Subcutaneous abdominal adipose tissue (tissue), 5 donors: ENCODE data around the gene SRGAP1.

Experiments used
- H3K27ac ChIP-seq: one replicate; pipeline ENCODE4 v1.7.0; 2013; ENCODE audit warnings: low read depth, mild to moderate bottlenecking, inconsistent platforms, low read length, moderate library complexity
- H3K27me3 ChIP-seq, 5 donors: one replicate each; pipeline ENCODE4 v1.7.0; 2013; ENCODE audit warnings: low read length in 5 of 5, inconsistent platforms in 1 of 5; ENCODE audit not compliant: control insufficient read depth in 5 of 5, insufficient read depth in 4 of 5
- H3K36me3 ChIP-seq, 5 donors: one replicate each; pipeline ENCODE4 v1.7.0; 2013; ENCODE audit warnings: low read length in 5 of 5; ENCODE audit not compliant: control insufficient read depth in 5 of 5, insufficient read depth in 5 of 5
- H3K4me1 ChIP-seq, 5 donors: one replicate each; pipeline ENCODE4 v1.7.0; 2013; ENCODE audit warnings: low read length in 5 of 5, mild to moderate bottlenecking in 3 of 5, moderate library complexity in 1 of 5; ENCODE audit not compliant: control insufficient read depth in 5 of 5, insufficient read depth in 5 of 5
- H3K4me3 ChIP-seq, 5 donors: one replicate each; pipeline ENCODE4 v1.7.0; 2013; ENCODE audit warnings: low read length in 5 of 5, low read depth in 1 of 5
- H3K9ac ChIP-seq, 5 donors: one replicate each; pipeline ENCODE4 v1.7.0; 2013; ENCODE audit warnings: low read length in 5 of 5, mild to moderate bottlenecking in 4 of 5, moderate library complexity in 3 of 5
- H3K9me3 ChIP-seq, 5 donors: one replicate each; pipeline ENCODE4 v1.7.0; 2013; ENCODE audit warnings: low read length in 5 of 5; ENCODE audit not compliant: control insufficient read depth in 5 of 5
- donor health status: healthy.
- donor health status: healthy.
- donor health status: healthy.
- donor health status: healthy.
- donor health status: healthy.

The SRGAP1 gene

GRCh38 chr12:64042911-64043310 lies 198.4 kb downstream of the SRGAP1 start:
- peak overlapping the region in 2 of 5 donors; percentile 6 to 35 for H3K4me3 ChIP-seq
- H3K9ac ChIP-seq, result peak overlapping the region in 1 of 5 donors; percentile 53
- no peaks in the 10 kb centered on the region for H3K27me3 ChIP-seq
- H3K9me3 ChIP-seq, result no peaks in the 10 kb centered on the region
- no peak overlapping the region for H3K27ac ChIP-seq
- peaks cover 0 to 28% (median 22%) of the 10 kb centered on the region in 5 donors for H3K4me1 ChIP-seq
- peaks cover 0 to 6% (median 4%) of the 10 kb centered on the region in 5 donors for H3K36me3 ChIP-seq

- Histone ChIP-seq H3K9ac (no peak overlapping the region), H3K4me1 (peaks cover 0 to 22% (median 16%) of the 10 kb centered on the region in 5 donors), H3K4me3 (no peak overlapping the region), H3K27ac (no peak overlapping the region), H3K9me3 (peaks cover 0 to under 1% (median 0%) of the 10 kb centered on the region in 5 donors), H3K27me3 (no peaks in the 10 kb centered on the region), H3K36me3 (peaks cover 0 to 10% (median 4%) of the 10 kb centered on the region in 5 donors)
Observed at GRCh38 chr12:64044191-64044590, 199.7 kb downstream of the SRGAP1 start.

GRCh38 chr12:64051057-64051456 lies 206.6 kb downstream of the SRGAP1 start:
- H3K9me3 ChIP-seq, result peaks cover 0 to 3% (median 0%) of the 10 kb centered on the region in 5 donors

GRCh38 chr12:64053117-64053516 lies 208.6 kb downstream of the SRGAP1 start:
- Histone ChIP-seq H3K9me3 (peaks cover 0 to 3% (median 0%) of the 10 kb centered on the region in 5 donors), H3K36me3 (peaks cover 0 to 4% (median 0%) of the 10 kb centered on the region in 5 donors)

More at GRCh38 chr12:64051057-64051456, 206.6 kb downstream of the SRGAP1 start:
- Histone ChIP-seq H3K27me3 (no peaks in the 10 kb centered on the region), H3K4me1 (no peaks in the 10 kb centered on the region), H3K36me3 (peaks cover 0 to 4% (median under 1%) of the 10 kb centered on the region in 5 donors), H3K9ac (no peak overlapping the region), H3K4me3 (no peak overlapping the region), H3K27ac (no peak overlapping the region)

GRCh38 chr12:64054079-64054520 lies 209.6 kb downstream of the SRGAP1 start:
- H3K9me3 ChIP-seq, result peaks cover 0 to 3% (median 0%) of the 10 kb centered on the region in 5 donors
- no peak overlapping the region for H3K27ac ChIP-seq
- H3K36me3 ChIP-seq, result no peaks in the 10 kb centered on the region
- no peaks in the 10 kb centered on the region for H3K27me3 ChIP-seq
- H3K9ac ChIP-seq, result no peak overlapping the region
- no peak overlapping the region for H3K4me3 ChIP-seq
- H3K4me1 ChIP-seq, result no peaks in the 10 kb centered on the region

More at GRCh38 chr12:64053117-64053516, 208.6 kb downstream of the SRGAP1 start:
- Histone ChIP-seq H3K4me3 (no peak overlapping the region), H3K9ac (no peak overlapping the region), H3K27me3 (no peaks in the 10 kb centered on the region), H3K27ac (no peak overlapping the region), H3K4me1 (no peaks in the 10 kb centered on the region)

- no peaks in the 10 kb centered on the region for H3K4me1 ChIP-seq
- no peak overlapping the region for H3K9ac ChIP-seq
- H3K4me3 ChIP-seq, result no peak overlapping the region
- H3K27me3 ChIP-seq, result no peaks in the 10 kb centered on the region
- no peaks in the 10 kb centered on the region for H3K36me3 ChIP-seq
- H3K27ac ChIP-seq, result no peak overlapping the region
- H3K9me3 ChIP-seq, result no peaks in the 10 kb centered on the region
Observed at GRCh38 chr12:64056741-64057140, 212.2 kb downstream of the SRGAP1 start.

- Histone ChIP-seq H3K9ac (no peak overlapping the region), H3K27me3 (no peaks in the 10 kb centered on the region), H3K9me3 (no peaks in the 10 kb centered on the region), H3K36me3 (no peaks in the 10 kb centered on the region), H3K4me1 (no peaks in the 10 kb centered on the region), H3K4me3 (no peak overlapping the region), H3K27ac (no peak overlapping the region)
Observed at GRCh38 chr12:64057706-64058105, 213.2 kb downstream of the SRGAP1 start.

GRCh38 chr12:64058541-64059265 lies 214.2 kb downstream of the SRGAP1 start:
- Histone ChIP-seq H3K27me3 (no peaks in the 10 kb centered on the region), H3K36me3 (peaks cover 0 to 4% (median 0%) of the 10 kb centered on the region in 5 donors), H3K4me3 (no peak overlapping the region), H3K4me1 (no peaks in the 10 kb centered on the region), H3K9me3 (no peaks in the 10 kb centered on the region), H3K9ac (no peak overlapping the region), H3K27ac (no peak overlapping the region)

GRCh38 chr12:64059685-64060084 lies 215.2 kb downstream of the SRGAP1 start:
- Histone ChIP-seq H3K27me3 (no peaks in the 10 kb centered on the region), H3K4me1 (no peaks in the 10 kb centered on the region), H3K27ac (no peak overlapping the region), H3K4me3 (no peak overlapping the region), H3K36me3 (peaks cover 0 to 7% (median 1%) of the 10 kb centered on the region in 5 donors), H3K9ac (no peak overlapping the region), H3K9me3 (no peaks in the 10 kb centered on the region)

GRCh38 chr12:64061868-64062375 lies 217.4 kb downstream of the SRGAP1 start:
- Histone ChIP-seq H3K36me3 (peaks cover 6 to 17% (median 9%) of the 10 kb centered on the region in 5 donors), H3K4me1 (no peaks in the 10 kb centered on the region), H3K27me3 (no peaks in the 10 kb centered on the region), H3K9me3 (no peaks in the 10 kb centered on the region), H3K9ac (no peak overlapping the region), H3K4me3 (no peak overlapping the region), H3K27ac (no peak overlapping the region)
